ENCODE results near the gene MCC. TPM values are rescaled to one million over a fixed set of nuclear protein-coding genes. Genes with fewer than 3 reads are reported as not detected.

MCC gene
- total RNA-seq, 5 donors from 2014 or later (not counting 1 experiment from before 2014, with no cell fraction given) = 2.6 to 8.3 (median 6.3) TPM

DNA sequence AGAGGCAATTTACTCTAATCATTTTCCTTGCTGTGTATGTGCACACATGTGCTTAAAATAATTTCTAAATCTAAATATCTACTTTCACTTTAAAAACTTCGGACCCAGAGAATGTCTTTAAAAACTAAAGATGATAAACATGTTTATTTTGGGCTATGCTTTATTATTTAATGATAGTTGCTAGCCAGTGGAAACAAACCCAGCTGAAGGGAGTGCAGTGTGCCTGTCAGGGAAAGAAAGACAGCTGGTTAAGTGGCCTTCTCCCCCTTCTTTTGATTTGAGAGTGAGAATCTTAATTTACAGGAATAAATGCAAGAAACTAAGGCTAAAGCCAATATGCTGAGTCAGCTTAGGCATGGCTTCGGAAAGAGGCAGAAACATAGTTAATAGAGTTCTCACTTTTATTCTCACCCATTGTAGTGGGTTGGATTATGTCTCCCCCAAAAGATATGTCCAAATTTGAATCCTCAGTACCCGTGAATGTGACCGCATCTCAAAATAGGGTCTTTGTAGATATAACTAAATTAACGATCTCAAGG, 400.2 kb downstream of the MCC start:
- H3K4me1 Mint-ChIP-seq = peaks cover 11 to 15% (median 15%) of the 10 kb centered on the region in 3 donors
- ATAC-seq (replicated peaks in 1 of 4) (no peak), DNase-seq (no peak)
- H3K27ac Mint-ChIP-seq = no peak overlapping the region
- H3K4me3 ChIP-seq (ENCODE audit: control insufficient read depth in 1 of 2, extremely low read depth in 1 of 2, low read length in 1 of 2) = no peak overlapping the region
- no peak overlapping the region for H3K27ac ChIP-seq (ENCODE audit: low read length)
- no peak overlapping the region for H3K4me3 Mint-ChIP-seq
- H3K9me3 ChIP-seq = no peaks in the 10 kb centered on the region
- no peaks in the 10 kb centered on the region for H3K36me3 ChIP-seq (ENCODE audit: control insufficient read depth in 2 of 2, extremely low read depth in 1 of 2, insufficient read depth in 1 of 2, low read length in 1 of 2)
- no peaks in the 10 kb centered on the region for H3K27me3 ChIP-seq (replicated peaks in 1 of 2; ENCODE audit: control insufficient read depth in 2 of 2, extremely low read depth in 1 of 2, insufficient read depth in 2 of 2, low read length in 1 of 2)
- H3K27me3 Mint-ChIP-seq = no peaks in the 10 kb centered on the region
- ChIA-PET POLR2A (no interaction called here), CTCF (no interaction called here)
- peaks cover 20% of the 10 kb centered on the region for H3K36me3 Mint-ChIP-seq
- H3K4me1 ChIP-seq (ENCODE audit: control insufficient read depth in 1 of 2, extremely low read depth in 1 of 2, insufficient read depth in 2 of 2, low read length in 2 of 2) = peaks cover 3 to 6% of the 10 kb centered on the region in 2 experiments
- H3K9me3 Mint-ChIP-seq = no peaks in the 10 kb centered on the region
- 100% methylated on average over 1 of the region's 5 CpGs for WGBS (ENCODE audit: insufficient coverage)

DNA sequence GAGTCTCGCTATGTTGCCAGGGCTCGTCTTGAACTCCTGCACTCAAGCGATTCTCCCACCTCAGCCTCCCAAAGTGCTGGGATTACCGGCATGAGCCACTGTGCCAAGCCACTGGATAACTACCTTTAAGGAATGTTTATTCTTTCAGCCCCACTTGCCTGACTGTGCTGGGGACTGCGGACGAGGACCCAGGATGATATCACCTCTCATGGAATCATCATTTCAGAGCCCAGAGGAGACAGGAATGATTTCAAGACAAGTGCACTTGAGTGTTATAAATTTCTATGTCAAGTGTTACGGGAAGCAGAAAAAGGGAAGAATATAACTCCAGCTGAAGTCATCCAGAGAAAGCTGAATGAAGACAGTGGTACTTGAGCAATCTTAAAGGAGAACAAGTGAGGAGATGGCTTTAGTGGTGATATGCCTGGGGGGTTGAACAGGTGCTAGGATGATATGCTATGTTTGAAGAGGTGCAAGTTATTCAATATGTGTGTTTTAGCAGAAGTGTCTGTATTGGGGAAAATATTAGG, 402.3 kb downstream of the MCC start:
- Histone ChIP-seq H3K4me3 (ENCODE audit: control insufficient read depth in 1 of 2, extremely low read depth in 1 of 2, low read length in 1 of 2) (no peak overlapping the region), H3K27ac (ENCODE audit: low read length) (no peak overlapping the region), H3K4me1 (ENCODE audit: control insufficient read depth in 1 of 2, extremely low read depth in 1 of 2, insufficient read depth in 2 of 2, low read length in 2 of 2) (peaks cover 3% of the 10 kb centered on the region in 2 experiments), H3K27me3 (replicated peaks in 1 of 2; ENCODE audit: control insufficient read depth in 2 of 2, extremely low read depth in 1 of 2, insufficient read depth in 2 of 2, low read length in 1 of 2) (no peaks in the 10 kb centered on the region), H3K9me3 (no peaks in the 10 kb centered on the region), H3K36me3 (ENCODE audit: control insufficient read depth in 2 of 2, extremely low read depth in 1 of 2, insufficient read depth in 1 of 2, low read length in 1 of 2) (no peaks in the 10 kb centered on the region)
- ChIA-PET POLR2A (no interaction called here), CTCF (no interaction called here)
- Mint-ChIP-seq H3K27me3 (no peaks in the 10 kb centered on the region), H3K9me3 (no peaks in the 10 kb centered on the region), H3K27ac (no peak overlapping the region), H3K4me1 (peaks cover 11 to 12% (median 12%) of the 10 kb centered on the region in 3 donors), H3K4me3 (no peak overlapping the region), H3K36me3 (peaks cover 36% of the 10 kb centered on the region)
- 90% methylated on average over 4 of the region's 7 CpGs for WGBS (ENCODE audit: insufficient coverage)
- DNase-seq = no peak
- ATAC-seq (replicated peaks in 1 of 4) = no peak

DNA sequence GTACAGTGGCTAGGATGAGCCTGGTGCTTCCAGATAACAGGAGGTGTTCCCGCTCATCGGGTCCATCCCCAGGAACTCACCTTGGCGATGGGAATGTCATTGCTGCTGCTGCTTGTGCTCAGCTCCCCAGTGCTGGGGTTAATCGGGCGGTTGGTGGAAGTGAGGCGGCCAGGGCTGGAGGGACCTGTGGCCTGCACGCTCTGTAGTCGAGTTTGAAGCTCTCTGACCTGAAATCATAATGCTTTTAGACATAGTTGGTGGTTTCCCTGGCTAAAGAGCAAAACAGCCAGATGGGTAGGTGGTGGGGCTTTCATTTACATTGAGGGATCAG, 403.2 kb downstream of the MCC start:
- no peak overlapping the region for H3K4me3 ChIP-seq (ENCODE audit: control insufficient read depth in 1 of 2, extremely low read depth in 1 of 2, low read length in 1 of 2)
- Mint-ChIP-seq H3K9me3 (no peaks in the 10 kb centered on the region), H3K27ac (no peak overlapping the region), H3K4me3 (no peak overlapping the region), H3K36me3 (peaks cover 39% of the 10 kb centered on the region), H3K27me3 (no peaks in the 10 kb centered on the region), H3K4me1 (peaks cover 3 to 5% (median 4%) of the 10 kb centered on the region in 3 donors)
- no peaks in the 10 kb centered on the region for H3K9me3 ChIP-seq
- no peak overlapping the region for H3K27ac ChIP-seq (ENCODE audit: low read length)
- WGBS (ENCODE audit: insufficient coverage) = 91% methylated on average over 5 of the region's 8 CpGs
- CTCF ChIA-PET = interaction anchor here in 1 of 2 donors (0.6 kb wide), 1 partner anchor 29 kb away, joined by 3 read pairs; no protein-coding TSS in a partner anchor
- H3K4me1 ChIP-seq (ENCODE audit: control insufficient read depth in 1 of 2, extremely low read depth in 1 of 2, insufficient read depth in 2 of 2, low read length in 2 of 2) = peaks cover 0 to 3% of the 10 kb centered on the region in 2 experiments
- ATAC-seq (replicated peaks in 1 of 4) (no peak), DNase-seq (no peak)
- POLR2A ChIA-PET = interaction anchor here (0.6 to 0.7 kb wide), 2 partner anchors 22 to 82 kb away, joined by 3 read pairs; no protein-coding TSS in a partner anchor
- no peaks in the 10 kb centered on the region for H3K36me3 ChIP-seq (ENCODE audit: control insufficient read depth in 2 of 2, extremely low read depth in 1 of 2, insufficient read depth in 1 of 2, low read length in 1 of 2)
- no peaks in the 10 kb centered on the region for H3K27me3 ChIP-seq (replicated peaks in 1 of 2; ENCODE audit: control insufficient read depth in 2 of 2, extremely low read depth in 1 of 2, insufficient read depth in 2 of 2, low read length in 1 of 2)

DNA sequence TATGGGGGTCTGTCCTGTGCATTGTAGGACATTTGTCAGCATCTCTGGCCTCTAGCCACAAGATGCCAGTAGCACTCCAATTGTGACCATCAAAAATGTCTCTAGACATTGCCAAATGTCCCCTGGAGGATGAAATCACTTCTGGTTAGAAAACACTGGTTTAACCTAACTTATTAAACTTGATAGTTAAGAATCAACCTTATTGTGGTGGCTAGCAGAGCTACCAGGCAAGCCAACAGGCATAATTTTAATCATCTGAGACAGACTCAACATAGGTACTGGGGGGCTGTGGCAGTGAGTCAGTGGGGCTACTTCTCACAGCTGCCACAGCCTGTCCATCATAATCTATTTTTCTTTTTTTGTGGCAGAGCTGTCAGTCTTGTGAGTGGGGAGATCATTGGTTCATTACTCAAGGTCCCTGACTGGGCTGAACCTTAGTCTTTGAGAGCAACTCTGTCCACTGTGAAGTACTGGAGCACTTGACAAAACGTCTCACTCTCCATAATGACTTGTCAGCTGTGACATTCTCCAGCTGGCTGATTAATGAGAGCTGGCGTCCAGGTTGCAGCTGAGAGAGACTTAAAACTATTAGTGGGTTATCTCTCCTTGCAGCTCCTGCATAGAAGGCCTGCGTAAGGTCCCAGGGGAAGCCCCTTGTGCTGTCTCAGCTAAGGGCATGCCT, 403.7 kb downstream of the MCC start:
- Histone ChIP-seq H3K9me3 (no peaks in the 10 kb centered on the region), H3K27me3 (replicated peaks in 1 of 2; ENCODE audit: control insufficient read depth in 2 of 2, extremely low read depth in 1 of 2, insufficient read depth in 2 of 2, low read length in 1 of 2) (no peaks in the 10 kb centered on the region), H3K4me1 (ENCODE audit: control insufficient read depth in 1 of 2, extremely low read depth in 1 of 2, insufficient read depth in 2 of 2, low read length in 2 of 2) (no peaks in the 10 kb centered on the region), H3K36me3 (ENCODE audit: control insufficient read depth in 2 of 2, extremely low read depth in 1 of 2, insufficient read depth in 1 of 2, low read length in 1 of 2) (no peaks in the 10 kb centered on the region), H3K4me3 (ENCODE audit: control insufficient read depth in 1 of 2, extremely low read depth in 1 of 2, low read length in 1 of 2) (no peak overlapping the region), H3K27ac (ENCODE audit: low read length) (no peak overlapping the region)
- ATAC-seq (replicated peaks in 1 of 4) = no peak
- H3K9me3 Mint-ChIP-seq = no peaks in the 10 kb centered on the region
- no peak overlapping the region for H3K27ac Mint-ChIP-seq
- H3K4me3 Mint-ChIP-seq = no peak overlapping the region
- DNase-seq = no peak
- ChIA-PET CTCF (interaction anchor here in 1 of 2 donors (0.6 kb wide), 1 partner anchor 29 kb away, joined by 3 read pairs; no protein-coding TSS in a partner anchor), POLR2A (interaction anchor here (0.6 to 0.7 kb wide), 2 partner anchors 21 to 82 kb away, joined by 3 read pairs; no protein-coding TSS in a partner anchor)
- H3K4me1 Mint-ChIP-seq = no peaks in the 10 kb centered on the region
- H3K27me3 Mint-ChIP-seq = no peaks in the 10 kb centered on the region
- 82% methylated on average over 3 of the region's 3 CpGs for WGBS (ENCODE audit: insufficient coverage)
- H3K36me3 Mint-ChIP-seq = peaks cover 35% of the 10 kb centered on the region

DNA sequence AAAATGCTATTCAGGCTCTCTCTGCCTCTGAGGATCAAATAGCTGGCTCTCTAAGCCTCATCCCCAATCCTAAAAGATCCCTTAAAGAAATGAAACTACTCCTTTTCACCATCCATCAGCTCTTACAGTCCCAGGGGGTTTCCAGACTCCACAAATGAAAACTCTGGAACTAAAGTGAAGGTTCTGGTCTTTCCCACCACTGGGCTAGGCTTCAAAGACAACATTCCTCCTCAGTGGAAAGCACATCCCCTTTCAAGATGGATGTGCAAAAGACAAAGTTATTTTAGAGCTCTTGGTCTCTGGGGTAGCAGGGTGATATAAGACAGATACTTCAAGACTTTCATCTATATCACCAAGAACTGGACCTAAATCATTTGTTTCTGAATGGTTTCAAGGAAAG, 404.8 kb downstream of the MCC start:
- CTCF ChIA-PET = no interaction called here
- DNase-seq = no peak
- H3K4me1 Mint-ChIP-seq = no peaks in the 10 kb centered on the region

DNA sequence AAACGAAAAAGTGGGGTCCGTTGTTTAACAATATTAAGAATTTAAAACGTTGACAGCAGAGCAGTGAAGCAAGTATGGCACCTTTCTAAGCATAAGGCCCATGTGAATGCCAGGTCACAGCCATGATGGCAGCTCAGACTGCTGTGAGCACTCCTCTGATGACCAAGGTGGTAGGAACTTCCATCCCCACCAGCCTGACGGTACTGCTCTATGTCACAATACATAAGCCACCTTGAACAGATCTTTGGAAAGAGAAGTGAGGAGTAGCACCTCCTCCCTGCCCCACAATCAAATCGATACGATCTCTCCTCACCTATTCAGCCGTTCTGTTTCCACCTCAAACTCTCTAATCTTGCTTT, 405.7 kb downstream of the MCC start:
- DNase-seq = no peak
- H3K4me3 Mint-ChIP-seq = no peak overlapping the region
- H3K27ac ChIP-seq (ENCODE audit: low read length) = no peak overlapping the region
- no peaks in the 10 kb centered on the region for H3K4me1 Mint-ChIP-seq
- H3K27me3 ChIP-seq (replicated peaks in 1 of 2; ENCODE audit: control insufficient read depth in 2 of 2, extremely low read depth in 1 of 2, insufficient read depth in 2 of 2, low read length in 1 of 2) = no peaks in the 10 kb centered on the region
- H3K36me3 ChIP-seq (ENCODE audit: control insufficient read depth in 2 of 2, extremely low read depth in 1 of 2, insufficient read depth in 1 of 2, low read length in 1 of 2) = no peaks in the 10 kb centered on the region
- peaks cover 43% of the 10 kb centered on the region for H3K36me3 Mint-ChIP-seq
- H3K4me3 ChIP-seq (ENCODE audit: control insufficient read depth in 1 of 2, extremely low read depth in 1 of 2, low read length in 1 of 2) = no peak overlapping the region
- no peaks in the 10 kb centered on the region for H3K27me3 Mint-ChIP-seq
- H3K4me1 ChIP-seq (ENCODE audit: control insufficient read depth in 1 of 2, extremely low read depth in 1 of 2, insufficient read depth in 2 of 2, low read length in 2 of 2) = no peaks in the 10 kb centered on the region
- POLR2A ChIA-PET = no interaction called here
- no peaks in the 10 kb centered on the region for H3K9me3 ChIP-seq
- peaks cover 0 to 1% (median 1%) of the 10 kb centered on the region in 3 donors for H3K9me3 Mint-ChIP-seq
- ATAC-seq (replicated peaks in 1 of 4) = no peak
- no peak overlapping the region for H3K27ac Mint-ChIP-seq
- CTCF ChIA-PET = no interaction called here
- 85% methylated on average over 3 of the region's 7 CpGs for WGBS (ENCODE audit: insufficient coverage)

More for the DNA sequence above, 404.8 kb downstream of the MCC start:
- H3K27me3 Mint-ChIP-seq = no peaks in the 10 kb centered on the region
- ATAC-seq (replicated peaks in 1 of 4) = no peak
- Histone ChIP-seq H3K27me3 (replicated peaks in 1 of 2; ENCODE audit: control insufficient read depth in 2 of 2, extremely low read depth in 1 of 2, insufficient read depth in 2 of 2, low read length in 1 of 2) (no peaks in the 10 kb centered on the region), H3K36me3 (ENCODE audit: control insufficient read depth in 2 of 2, extremely low read depth in 1 of 2, insufficient read depth in 1 of 2, low read length in 1 of 2) (no peaks in the 10 kb centered on the region), H3K9me3 (no peaks in the 10 kb centered on the region), H3K4me1 (ENCODE audit: control insufficient read depth in 1 of 2, extremely low read depth in 1 of 2, insufficient read depth in 2 of 2, low read length in 2 of 2) (no peaks in the 10 kb centered on the region), H3K27ac (ENCODE audit: low read length) (no peak overlapping the region), H3K4me3 (ENCODE audit: control insufficient read depth in 1 of 2, extremely low read depth in 1 of 2, low read length in 1 of 2) (no peak overlapping the region)
- H3K27ac Mint-ChIP-seq = no peak overlapping the region
- H3K4me3 Mint-ChIP-seq = no peak overlapping the region
- POLR2A ChIA-PET = interaction anchor here in 1 of 2 donors (0.6 kb wide), 1 partner anchor 10 kb away, joined by 3 read pairs; no protein-coding TSS in a partner anchor
- H3K36me3 Mint-ChIP-seq = peaks cover 39% of the 10 kb centered on the region
- no peaks in the 10 kb centered on the region for H3K9me3 Mint-ChIP-seq
